WTC11 (cell line): ENCODE data around the gene NRTN. TPM values are rescaled to one million over a fixed set of nuclear protein-coding genes. Genes with fewer than 3 reads are reported as not detected.

Experiments
- ATAC-seq: fragments of 200-7000 bp; cut with Tn5 transposase; 2 replicates; pipeline ENCODE4 v1.10.0; 2021; ENCODE audit warnings: mild to moderate bottlenecking, moderate library complexity
- CTCF ChIA-PET: fragments of 300-600 bp; sonication (Branson Sonifier 250); formaldehyde crosslinking; loops from one replicate; lab custom pipeline; 2021; ENCODE audit warnings: antibody characterized with exemption; lab: Charles Lee
- POLR2A ChIA-PET: fragments of 350-600 bp; sonication (Branson Sonifier 250); formaldehyde crosslinking; loops from one replicate; lab custom pipeline; 2021; ENCODE audit warnings: antibody characterized with exemption; lab: Charles Lee
- DNase-seq: peaks from one replicate; pipeline ENCODE4 v3.0.0; 2021; ENCODE audit warnings: low spot score
- H3K27ac Mint-ChIP-seq: 2 replicates; pipeline ENCODE4 v1.8.0; 2021; ENCODE audit warnings: mixed read lengths
- H3K27me3 Mint-ChIP-seq: 2 replicates; pipeline ENCODE4 v1.8.0; 2021; ENCODE audit warnings: low read depth, mild to moderate bottlenecking, moderate library complexity, mixed read lengths
- H3K36me3 Mint-ChIP-seq: 2 replicates; pipeline ENCODE4 v1.8.0; 2021; ENCODE audit warnings: mixed read lengths
- H3K4me1 Mint-ChIP-seq: 2 replicates; pipeline ENCODE4 v1.8.0; 2022; ENCODE audit warnings: mixed read lengths
- H3K4me3 Mint-ChIP-seq: 2 replicates; pipeline ENCODE4 v1.8.0; 2021; ENCODE audit warnings: mild to moderate bottlenecking, moderate library complexity, mixed read lengths
- H3K9me3 Mint-ChIP-seq: 2 replicates; pipeline ENCODE4 v1.8.0; 2021; ENCODE audit warnings: mixed read lengths
- GTF2I ChIP-seq: fragments of 250-450 bp; sonication (Bioruptor Pico); conservative IDR thresholded peaks from 2 replicates; pipeline ENCODE4 v1.4.0; 2021; ENCODE audit warnings: mild to moderate bottlenecking
- JAZF1 ChIP-seq: fragments of 250-450 bp; sonication (Bioruptor Pico); IDR thresholded peaks from 2 replicates; pipeline ENCODE4 v1.9.0; 2021; ENCODE audit warnings: moderate library complexity, mild to moderate bottlenecking, inconsistent platforms
- JUN ChIP-seq: sonication (generic); formaldehyde crosslinking; IDR thresholded peaks from 2 replicates; pipeline ENCODE4 v1.8.0; 2023; ENCODE audit warnings: mild to moderate bottlenecking, missing genetic modification reagents
- NFATC4 ChIP-seq: fragments of 250-450 bp; sonication (Bioruptor Pico); IDR thresholded peaks from 2 replicates; pipeline ENCODE4 v1.9.0; 2021; ENCODE audit warnings: mild to moderate bottlenecking
- NR3C1 ChIP-seq: sonication (generic); formaldehyde crosslinking; conservative IDR thresholded peaks from 2 replicates; pipeline ENCODE4 v1.8.1; 2023; ENCODE audit warnings: low read depth, mild to moderate bottlenecking, missing genetic modification reagents
- SOX15 ChIP-seq: fragments of 250-450 bp; sonication (Bioruptor Pico); IDR thresholded peaks from 2 replicates; pipeline ENCODE4 v1.9.0; 2021; ENCODE audit warnings: mild to moderate bottlenecking
- SP1 ChIP-seq: sonication (generic); formaldehyde crosslinking; conservative IDR thresholded peaks from 2 replicates; pipeline ENCODE4 v1.8.1; 2022; ENCODE audit warnings: missing genetic modification reagents
- ZBTB21 ChIP-seq: sonication (generic); formaldehyde crosslinking; IDR thresholded peaks from 2 replicates; pipeline ENCODE4 v1.8.1; 2023; ENCODE audit warnings: mild to moderate bottlenecking, missing genetic modification reagents, borderline replicate concordance
- ZNF416 ChIP-seq: fragments of 250-450 bp; sonication (Bioruptor Pico); IDR thresholded peaks from 2 replicates; pipeline ENCODE4 v1.9.0; 2021; ENCODE audit warnings: mild to moderate bottlenecking, inconsistent platforms
- total RNA-seq: library from RNA; stranded (reverse); gene quantifications from 3 replicates; pipeline ENCODE4 v1.2.3, GENCODE V29; 2021
- TF ChIP-seq, protein P1 (sequence below): fragments of 250-450 bp; sonication (Bioruptor Pico); IDR thresholded peaks from 2 replicates; pipeline ENCODE4 v1.9.0; 2021; ENCODE audit warnings: mild to moderate bottlenecking
- TF ChIP-seq, protein P2 (sequence below): fragments of 250-450 bp; sonication (Bioruptor Pico); IDR thresholded peaks from 2 replicates; pipeline ENCODE4 v1.9.0; 2021; ENCODE audit warnings: mild to moderate bottlenecking
- TF ChIP-seq, protein P3 (sequence below): fragments of 250-450 bp; sonication (Bioruptor Pico); IDR thresholded peaks from 2 replicates; pipeline ENCODE4 v1.9.0; 2021; ENCODE audit warnings: moderate library complexity, mild to moderate bottlenecking, inconsistent platforms, borderline replicate concordance
- TF ChIP-seq, protein P4 (sequence below): sonication (generic); formaldehyde crosslinking; IDR thresholded peaks from 2 replicates; pipeline ENCODE4 v1.8.1; 2022; ENCODE audit warnings: mild to moderate bottlenecking, missing genetic modification reagents, moderate library complexity, borderline replicate concordance
- TF ChIP-seq, protein P5 (sequence below): fragments of 200-600 bp; IDR thresholded peaks from 2 replicates; pipeline ENCODE4 v1.8.0; 2022; ENCODE audit warnings: antibody characterized with exemption
- TF ChIP-seq, protein P6 (sequence below): sonication (generic); formaldehyde crosslinking; IDR thresholded peaks from 2 replicates; pipeline ENCODE4 v1.8.0; 2022; ENCODE audit warnings: mild to moderate bottlenecking, missing genetic modification reagents
- TF ChIP-seq, protein P7 (sequence below): sonication (generic); formaldehyde crosslinking; IDR thresholded peaks from 2 replicates; pipeline ENCODE4 v1.8.0; 2023; ENCODE audit warnings: missing genetic modification reagents
- TF ChIP-seq, protein P8 (sequence below): sonication (generic); formaldehyde crosslinking; IDR thresholded peaks from 2 replicates; pipeline ENCODE4 v1.8.1; 2023; ENCODE audit warnings: mild to moderate bottlenecking, missing genetic modification reagents
- TF ChIP-seq, protein P9 (sequence below): sonication (generic); formaldehyde crosslinking; IDR thresholded peaks from 2 replicates; pipeline ENCODE4 v1.8.1; 2023; ENCODE audit warnings: mild to moderate bottlenecking, moderate library complexity, missing genetic modification reagents
- TF ChIP-seq, protein P10 (sequence below): sonication (generic); formaldehyde crosslinking; IDR thresholded peaks from 2 replicates; pipeline ENCODE4 v1.8.1; 2023; ENCODE audit warnings: mild to moderate bottlenecking, missing genetic modification reagents, borderline replicate concordance

The NRTN gene
- total RNA-seq, 1 experiment from 2014 or later = 6.1 TPM

DNA sequence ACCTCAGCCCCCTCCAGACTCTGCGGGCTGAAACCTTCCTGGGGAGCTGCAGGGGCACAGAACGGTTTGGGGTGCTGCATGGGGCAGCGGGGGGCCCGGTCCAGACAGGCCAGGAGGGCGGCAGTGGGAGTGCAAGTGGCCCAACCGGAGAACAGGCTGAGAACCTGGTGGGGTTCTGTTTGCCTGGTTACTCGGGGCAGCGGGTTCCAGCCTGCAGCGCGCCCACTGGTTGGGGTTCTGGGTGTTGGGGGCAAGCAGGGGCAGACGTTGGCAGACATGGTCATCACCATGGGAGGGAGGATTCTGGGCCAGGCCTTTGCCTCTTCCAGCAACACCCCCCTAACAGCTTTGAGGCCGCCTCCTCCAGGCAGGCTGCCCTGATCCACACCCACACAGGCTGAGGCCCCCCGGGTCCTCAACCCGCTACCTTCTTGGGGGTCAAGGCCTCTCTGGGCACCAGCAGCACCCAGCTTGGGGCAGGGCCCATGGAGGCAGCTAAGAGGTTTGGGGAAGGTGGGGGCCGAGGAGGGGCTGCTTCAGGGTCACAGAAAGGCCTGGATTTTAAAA, 20.2 kb upstream of the NRTN start, which contains the start of gene PRR22 (continued):
- TF ChIP-seq, protein P1, sequence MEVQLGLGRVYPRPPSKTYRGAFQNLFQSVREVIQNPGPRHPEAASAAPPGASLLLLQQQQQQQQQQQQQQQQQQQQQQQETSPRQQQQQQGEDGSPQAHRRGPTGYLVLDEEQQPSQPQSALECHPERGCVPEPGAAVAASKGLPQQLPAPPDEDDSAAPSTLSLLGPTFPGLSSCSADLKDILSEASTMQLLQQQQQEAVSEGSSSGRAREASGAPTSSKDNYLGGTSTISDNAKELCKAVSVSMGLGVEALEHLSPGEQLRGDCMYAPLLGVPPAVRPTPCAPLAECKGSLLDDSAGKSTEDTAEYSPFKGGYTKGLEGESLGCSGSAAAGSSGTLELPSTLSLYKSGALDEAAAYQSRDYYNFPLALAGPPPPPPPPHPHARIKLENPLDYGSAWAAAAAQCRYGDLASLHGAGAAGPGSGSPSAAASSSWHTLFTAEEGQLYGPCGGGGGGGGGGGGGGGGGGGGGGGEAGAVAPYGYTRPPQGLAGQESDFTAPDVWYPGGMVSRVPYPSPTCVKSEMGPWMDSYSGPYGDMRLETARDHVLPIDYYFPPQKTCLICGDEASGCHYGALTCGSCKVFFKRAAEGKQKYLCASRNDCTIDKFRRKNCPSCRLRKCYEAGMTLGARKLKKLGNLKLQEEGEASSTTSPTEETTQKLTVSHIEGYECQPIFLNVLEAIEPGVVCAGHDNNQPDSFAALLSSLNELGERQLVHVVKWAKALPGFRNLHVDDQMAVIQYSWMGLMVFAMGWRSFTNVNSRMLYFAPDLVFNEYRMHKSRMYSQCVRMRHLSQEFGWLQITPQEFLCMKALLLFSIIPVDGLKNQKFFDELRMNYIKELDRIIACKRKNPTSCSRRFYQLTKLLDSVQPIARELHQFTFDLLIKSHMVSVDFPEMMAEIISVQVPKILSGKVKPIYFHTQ (CRISPR knock-in tag) = no peak
- no peak for TF ChIP-seq GTF2I
- TF ChIP-seq, protein P2, sequence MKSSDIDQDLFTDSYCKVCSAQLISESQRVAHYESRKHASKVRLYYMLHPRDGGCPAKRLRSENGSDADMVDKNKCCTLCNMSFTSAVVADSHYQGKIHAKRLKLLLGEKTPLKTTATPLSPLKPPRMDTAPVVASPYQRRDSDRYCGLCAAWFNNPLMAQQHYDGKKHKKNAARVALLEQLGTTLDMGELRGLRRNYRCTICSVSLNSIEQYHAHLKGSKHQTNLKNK = no peak
- TF ChIP-seq NFATC4 = no peak
- TF ChIP-seq JAZF1 (CRISPR knock-in tag) = no peak
- TF ChIP-seq, protein P3, sequence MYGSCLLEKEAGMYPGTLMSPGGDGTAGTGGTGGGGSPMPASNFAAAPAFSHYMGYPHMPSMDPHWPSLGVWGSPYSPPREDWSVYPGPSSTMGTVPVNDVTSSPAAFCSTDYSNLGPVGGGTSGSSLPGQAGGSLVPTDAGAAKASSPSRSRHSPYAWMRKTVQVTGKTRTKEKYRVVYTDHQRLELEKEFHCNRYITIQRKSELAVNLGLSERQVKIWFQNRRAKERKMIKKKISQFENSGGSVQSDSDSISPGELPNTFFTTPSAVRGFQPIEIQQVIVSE = no peak
- TF ChIP-seq, protein P4, sequence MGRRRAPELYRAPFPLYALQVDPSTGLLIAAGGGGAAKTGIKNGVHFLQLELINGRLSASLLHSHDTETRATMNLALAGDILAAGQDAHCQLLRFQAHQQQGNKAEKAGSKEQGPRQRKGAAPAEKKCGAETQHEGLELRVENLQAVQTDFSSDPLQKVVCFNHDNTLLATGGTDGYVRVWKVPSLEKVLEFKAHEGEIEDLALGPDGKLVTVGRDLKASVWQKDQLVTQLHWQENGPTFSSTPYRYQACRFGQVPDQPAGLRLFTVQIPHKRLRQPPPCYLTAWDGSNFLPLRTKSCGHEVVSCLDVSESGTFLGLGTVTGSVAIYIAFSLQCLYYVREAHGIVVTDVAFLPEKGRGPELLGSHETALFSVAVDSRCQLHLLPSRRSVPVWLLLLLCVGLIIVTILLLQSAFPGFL = no peak
- TF ChIP-seq ZBTB21 (CRISPR knock-in tag) = no peak
- no peak for TF ChIP-seq ZNF416 (CRISPR knock-in tag)
- TF ChIP-seq SOX15 (CRISPR knock-in tag) = no peak
- TF ChIP-seq, protein P5, sequence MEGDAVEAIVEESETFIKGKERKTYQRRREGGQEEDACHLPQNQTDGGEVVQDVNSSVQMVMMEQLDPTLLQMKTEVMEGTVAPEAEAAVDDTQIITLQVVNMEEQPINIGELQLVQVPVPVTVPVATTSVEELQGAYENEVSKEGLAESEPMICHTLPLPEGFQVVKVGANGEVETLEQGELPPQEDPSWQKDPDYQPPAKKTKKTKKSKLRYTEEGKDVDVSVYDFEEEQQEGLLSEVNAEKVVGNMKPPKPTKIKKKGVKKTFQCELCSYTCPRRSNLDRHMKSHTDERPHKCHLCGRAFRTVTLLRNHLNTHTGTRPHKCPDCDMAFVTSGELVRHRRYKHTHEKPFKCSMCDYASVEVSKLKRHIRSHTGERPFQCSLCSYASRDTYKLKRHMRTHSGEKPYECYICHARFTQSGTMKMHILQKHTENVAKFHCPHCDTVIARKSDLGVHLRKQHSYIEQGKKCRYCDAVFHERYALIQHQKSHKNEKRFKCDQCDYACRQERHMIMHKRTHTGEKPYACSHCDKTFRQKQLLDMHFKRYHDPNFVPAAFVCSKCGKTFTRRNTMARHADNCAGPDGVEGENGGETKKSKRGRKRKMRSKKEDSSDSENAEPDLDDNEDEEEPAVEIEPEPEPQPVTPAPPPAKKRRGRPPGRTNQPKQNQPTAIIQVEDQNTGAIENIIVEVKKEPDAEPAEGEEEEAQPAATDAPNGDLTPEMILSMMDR = no peak

DNA sequence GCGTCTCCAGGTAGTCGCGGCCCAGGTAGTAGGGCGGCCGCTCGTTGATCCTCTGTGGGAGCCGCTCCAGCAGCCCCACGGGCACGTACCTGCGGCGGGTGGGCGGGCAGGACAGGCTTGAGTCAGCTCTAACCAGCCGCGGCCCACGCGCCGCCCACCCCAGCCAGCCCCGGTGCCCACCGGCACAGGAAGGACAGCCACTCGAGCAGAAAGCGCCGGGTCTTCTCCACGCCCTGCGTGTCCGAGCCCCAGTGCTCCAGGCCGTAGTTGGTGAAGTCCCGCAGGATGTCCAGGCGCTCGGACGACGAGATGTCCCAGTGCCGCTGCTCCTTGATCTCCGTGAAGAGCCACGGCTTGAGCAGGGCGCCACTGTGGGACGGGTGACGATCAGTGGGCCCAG, 19.4 kb upstream of the NRTN start:
- POLR2A ChIA-PET = no interaction called here
- DNase-seq (no peak), ATAC-seq (no peak)
- Mint-ChIP-seq H3K27me3 (no peaks in the 10 kb centered on the region), H3K4me3 (no peak overlapping the region), H3K36me3 (peaks cover 20% of the 10 kb centered on the region), H3K9me3 (no peaks in the 10 kb centered on the region), H3K4me1 (peaks cover 4% of the 10 kb centered on the region), H3K27ac (no peak overlapping the region)
- CTCF ChIA-PET = interaction anchor here (4.5 kb wide), 1 partner anchor 19 kb away, joined by 16 read pairs; no protein-coding TSS in a partner anchor
- TF ChIP-seq, protein P6, sequence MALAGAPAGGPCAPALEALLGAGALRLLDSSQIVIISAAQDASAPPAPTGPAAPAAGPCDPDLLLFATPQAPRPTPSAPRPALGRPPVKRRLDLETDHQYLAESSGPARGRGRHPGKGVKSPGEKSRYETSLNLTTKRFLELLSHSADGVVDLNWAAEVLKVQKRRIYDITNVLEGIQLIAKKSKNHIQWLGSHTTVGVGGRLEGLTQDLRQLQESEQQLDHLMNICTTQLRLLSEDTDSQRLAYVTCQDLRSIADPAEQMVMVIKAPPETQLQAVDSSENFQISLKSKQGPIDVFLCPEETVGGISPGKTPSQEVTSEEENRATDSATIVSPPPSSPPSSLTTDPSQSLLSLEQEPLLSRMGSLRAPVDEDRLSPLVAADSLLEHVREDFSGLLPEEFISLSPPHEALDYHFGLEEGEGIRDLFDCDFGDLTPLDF = no peak
- TF ChIP-seq, protein P7, sequence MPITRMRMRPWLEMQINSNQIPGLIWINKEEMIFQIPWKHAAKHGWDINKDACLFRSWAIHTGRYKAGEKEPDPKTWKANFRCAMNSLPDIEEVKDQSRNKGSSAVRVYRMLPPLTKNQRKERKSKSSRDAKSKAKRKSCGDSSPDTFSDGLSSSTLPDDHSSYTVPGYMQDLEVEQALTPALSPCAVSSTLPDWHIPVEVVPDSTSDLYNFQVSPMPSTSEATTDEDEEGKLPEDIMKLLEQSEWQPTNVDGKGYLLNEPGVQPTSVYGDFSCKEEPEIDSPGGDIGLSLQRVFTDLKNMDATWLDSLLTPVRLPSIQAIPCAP = no peak
- TF ChIP-seq SP1 (CRISPR knock-in tag) = no peak
- TF ChIP-seq, protein P8, sequence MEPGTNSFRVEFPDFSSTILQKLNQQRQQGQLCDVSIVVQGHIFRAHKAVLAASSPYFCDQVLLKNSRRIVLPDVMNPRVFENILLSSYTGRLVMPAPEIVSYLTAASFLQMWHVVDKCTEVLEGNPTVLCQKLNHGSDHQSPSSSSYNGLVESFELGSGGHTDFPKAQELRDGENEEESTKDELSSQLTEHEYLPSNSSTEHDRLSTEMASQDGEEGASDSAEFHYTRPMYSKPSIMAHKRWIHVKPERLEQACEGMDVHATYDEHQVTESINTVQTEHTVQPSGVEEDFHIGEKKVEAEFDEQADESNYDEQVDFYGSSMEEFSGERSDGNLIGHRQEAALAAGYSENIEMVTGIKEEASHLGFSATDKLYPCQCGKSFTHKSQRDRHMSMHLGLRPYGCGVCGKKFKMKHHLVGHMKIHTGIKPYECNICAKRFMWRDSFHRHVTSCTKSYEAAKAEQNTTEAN = no peak
- no peak for TF ChIP-seq NR3C1
- TF ChIP-seq JUN (CRISPR knock-in tag) = no peak
- TF ChIP-seq ZNF416 (CRISPR knock-in tag) = no peak
- TF ChIP-seq, protein P9, sequence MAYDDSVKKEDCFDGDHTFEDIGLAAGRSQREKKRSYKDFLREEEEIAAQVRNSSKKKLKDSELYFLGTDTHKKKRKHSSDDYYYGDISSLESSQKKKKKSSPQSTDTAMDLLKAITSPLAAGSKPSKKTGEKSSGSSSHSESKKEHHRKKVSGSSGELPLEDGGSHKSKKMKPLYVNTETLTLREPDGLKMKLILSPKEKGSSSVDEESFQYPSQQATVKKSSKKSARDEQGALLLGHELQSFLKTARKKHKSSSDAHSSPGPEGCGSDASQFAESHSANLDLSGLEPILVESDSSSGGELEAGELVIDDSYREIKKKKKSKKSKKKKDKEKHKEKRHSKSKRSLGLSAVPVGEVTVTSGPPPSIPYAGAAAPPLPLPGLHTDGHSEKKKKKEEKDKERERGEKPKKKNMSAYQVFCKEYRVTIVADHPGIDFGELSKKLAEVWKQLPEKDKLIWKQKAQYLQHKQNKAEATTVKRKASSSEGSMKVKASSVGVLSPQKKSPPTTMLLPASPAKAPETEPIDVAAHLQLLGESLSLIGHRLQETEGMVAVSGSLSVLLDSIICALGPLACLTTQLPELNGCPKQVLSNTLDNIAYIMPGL = no peak
- TF ChIP-seq, protein P10, sequence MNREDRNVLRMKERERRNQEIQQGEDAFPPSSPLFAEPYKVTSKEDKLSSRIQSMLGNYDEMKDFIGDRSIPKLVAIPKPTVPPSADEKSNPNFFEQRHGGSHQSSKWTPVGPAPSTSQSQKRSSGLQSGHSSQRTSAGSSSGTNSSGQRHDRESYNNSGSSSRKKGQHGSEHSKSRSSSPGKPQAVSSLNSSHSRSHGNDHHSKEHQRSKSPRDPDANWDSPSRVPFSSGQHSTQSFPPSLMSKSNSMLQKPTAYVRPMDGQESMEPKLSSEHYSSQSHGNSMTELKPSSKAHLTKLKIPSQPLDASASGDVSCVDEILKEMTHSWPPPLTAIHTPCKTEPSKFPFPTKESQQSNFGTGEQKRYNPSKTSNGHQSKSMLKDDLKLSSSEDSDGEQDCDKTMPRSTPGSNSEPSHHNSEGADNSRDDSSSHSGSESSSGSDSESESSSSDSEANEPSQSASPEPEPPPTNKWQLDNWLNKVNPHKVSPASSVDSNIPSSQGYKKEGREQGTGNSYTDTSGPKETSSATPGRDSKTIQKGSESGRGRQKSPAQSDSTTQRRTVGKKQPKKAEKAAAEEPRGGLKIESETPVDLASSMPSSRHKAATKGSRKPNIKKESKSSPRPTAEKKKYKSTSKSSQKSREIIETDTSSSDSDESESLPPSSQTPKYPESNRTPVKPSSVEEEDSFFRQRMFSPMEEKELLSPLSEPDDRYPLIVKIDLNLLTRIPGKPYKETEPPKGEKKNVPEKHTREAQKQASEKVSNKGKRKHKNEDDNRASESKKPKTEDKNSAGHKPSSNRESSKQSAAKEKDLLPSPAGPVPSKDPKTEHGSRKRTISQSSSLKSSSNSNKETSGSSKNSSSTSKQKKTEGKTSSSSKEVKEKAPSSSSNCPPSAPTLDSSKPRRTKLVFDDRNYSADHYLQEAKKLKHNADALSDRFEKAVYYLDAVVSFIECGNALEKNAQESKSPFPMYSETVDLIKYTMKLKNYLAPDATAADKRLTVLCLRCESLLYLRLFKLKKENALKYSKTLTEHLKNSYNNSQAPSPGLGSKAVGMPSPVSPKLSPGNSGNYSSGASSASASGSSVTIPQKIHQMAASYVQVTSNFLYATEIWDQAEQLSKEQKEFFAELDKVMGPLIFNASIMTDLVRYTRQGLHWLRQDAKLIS (CRISPR knock-in tag) = no peak
